ENCODE measurements around the gene LARP4. TPM values are rescaled to one million over a fixed set of nuclear protein-coding genes. Genes with fewer than 3 reads are reported as not detected.

Gene LARP4
- total RNA-seq, 1 donor from 2014 or later: 48.2 TPM

DNA sequence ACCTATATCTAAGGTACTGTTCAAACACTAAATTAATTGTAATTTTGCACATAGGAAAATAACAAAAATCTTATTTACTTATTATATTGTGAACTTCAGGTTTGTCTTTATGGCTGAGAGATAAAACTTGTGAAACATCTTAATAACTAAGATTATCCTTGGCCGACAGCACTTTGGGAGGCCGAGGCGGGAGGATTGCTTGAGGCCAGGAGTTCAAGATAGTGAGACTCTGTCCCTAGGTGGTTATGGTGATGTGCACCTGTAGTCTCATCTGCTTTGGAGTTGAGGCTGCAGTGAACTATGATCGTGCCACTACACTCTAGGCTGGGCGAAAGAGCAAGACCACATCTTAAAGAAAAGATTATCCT lies 126.7 kb downstream of the LARP4 start:
- Mint-ChIP-seq H3K4me1 (ENCODE audit: unreplicated experiment) (peaks cover 18% of the 10 kb centered on the region), H3K4me3 (ENCODE audit: unreplicated experiment) (no peak overlapping the region), H3K27me3 (ENCODE audit: unreplicated experiment) (no peaks in the 10 kb centered on the region), H3K27ac (ENCODE audit: unreplicated experiment) (no peak overlapping the region), H3K36me3 (ENCODE audit: unreplicated experiment) (peaks cover 16% of the 10 kb centered on the region), H3K9me3 (ENCODE audit: unreplicated experiment) (no peaks in the 10 kb centered on the region)
- DNase-seq (ENCODE audit: extremely low spot score, unreplicated experiment): no peak
- TF ChIP-seq, protein P1, sequence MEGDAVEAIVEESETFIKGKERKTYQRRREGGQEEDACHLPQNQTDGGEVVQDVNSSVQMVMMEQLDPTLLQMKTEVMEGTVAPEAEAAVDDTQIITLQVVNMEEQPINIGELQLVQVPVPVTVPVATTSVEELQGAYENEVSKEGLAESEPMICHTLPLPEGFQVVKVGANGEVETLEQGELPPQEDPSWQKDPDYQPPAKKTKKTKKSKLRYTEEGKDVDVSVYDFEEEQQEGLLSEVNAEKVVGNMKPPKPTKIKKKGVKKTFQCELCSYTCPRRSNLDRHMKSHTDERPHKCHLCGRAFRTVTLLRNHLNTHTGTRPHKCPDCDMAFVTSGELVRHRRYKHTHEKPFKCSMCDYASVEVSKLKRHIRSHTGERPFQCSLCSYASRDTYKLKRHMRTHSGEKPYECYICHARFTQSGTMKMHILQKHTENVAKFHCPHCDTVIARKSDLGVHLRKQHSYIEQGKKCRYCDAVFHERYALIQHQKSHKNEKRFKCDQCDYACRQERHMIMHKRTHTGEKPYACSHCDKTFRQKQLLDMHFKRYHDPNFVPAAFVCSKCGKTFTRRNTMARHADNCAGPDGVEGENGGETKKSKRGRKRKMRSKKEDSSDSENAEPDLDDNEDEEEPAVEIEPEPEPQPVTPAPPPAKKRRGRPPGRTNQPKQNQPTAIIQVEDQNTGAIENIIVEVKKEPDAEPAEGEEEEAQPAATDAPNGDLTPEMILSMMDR (IDR thresholded peaks at IDR 0.05): no peak

DNA sequence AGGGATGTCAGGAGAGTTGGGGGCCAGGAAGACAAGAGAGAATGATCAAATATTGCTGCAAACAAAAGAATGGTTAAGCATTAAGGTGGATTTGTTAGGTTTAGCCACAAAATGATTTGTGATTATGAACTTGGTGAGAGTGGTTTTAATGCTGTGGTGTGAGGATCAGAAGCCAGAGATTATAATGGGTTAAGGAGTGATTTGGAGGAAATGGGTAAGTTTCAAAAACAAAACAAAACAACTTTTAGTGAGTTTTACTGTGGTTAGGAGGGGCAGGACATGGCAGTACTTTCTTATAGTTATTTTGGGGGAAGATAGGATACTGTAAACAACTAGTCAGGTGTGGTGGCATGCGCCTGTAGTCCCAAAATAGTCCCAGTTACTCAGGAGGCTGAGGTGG lies 128.1 kb downstream of the LARP4 start:
- no peaks in the 10 kb centered on the region for H3K27me3 Mint-ChIP-seq (ENCODE audit: unreplicated experiment)
- TF ChIP-seq, protein P1 (IDR thresholded peaks at IDR 0.05): no peak
- no peak for DNase-seq (ENCODE audit: extremely low spot score, unreplicated experiment)
- H3K36me3 Mint-ChIP-seq (ENCODE audit: unreplicated experiment): peaks cover 12% of the 10 kb centered on the region
- no peaks in the 10 kb centered on the region for H3K9me3 Mint-ChIP-seq (ENCODE audit: unreplicated experiment)
- H3K27ac Mint-ChIP-seq (ENCODE audit: unreplicated experiment): no peak overlapping the region
- H3K4me3 Mint-ChIP-seq (ENCODE audit: unreplicated experiment): no peak overlapping the region
- H3K4me1 Mint-ChIP-seq (ENCODE audit: unreplicated experiment): peaks cover 19% of the 10 kb centered on the region

DNA sequence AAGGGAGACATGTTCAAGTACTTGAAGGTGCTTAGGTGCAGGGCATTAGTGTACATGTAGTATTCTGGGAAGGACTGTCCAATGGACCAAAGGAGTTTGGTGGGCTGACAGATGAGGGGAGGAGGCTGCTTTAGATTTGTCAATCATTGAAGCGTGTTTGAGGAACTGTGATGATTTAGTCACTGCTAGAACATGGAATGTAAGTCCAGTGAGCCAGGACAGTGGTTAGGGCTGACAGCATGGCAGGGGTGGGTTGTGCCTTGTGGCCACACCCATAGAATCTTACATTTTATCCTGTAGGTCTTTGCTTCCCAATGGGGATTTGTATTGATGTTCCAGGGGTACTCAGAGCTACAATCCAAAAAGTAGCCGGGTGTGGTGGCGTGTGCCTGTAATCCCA lies 128.7 kb downstream of the LARP4 start:
- Mint-ChIP-seq H3K27me3 (ENCODE audit: unreplicated experiment) (no peaks in the 10 kb centered on the region), H3K36me3 (ENCODE audit: unreplicated experiment) (peaks cover 9% of the 10 kb centered on the region), H3K4me1 (ENCODE audit: unreplicated experiment) (peaks cover 23% of the 10 kb centered on the region), H3K9me3 (ENCODE audit: unreplicated experiment) (no peaks in the 10 kb centered on the region), H3K27ac (ENCODE audit: unreplicated experiment) (no peak overlapping the region), H3K4me3 (ENCODE audit: unreplicated experiment) (no peak overlapping the region)
- TF ChIP-seq, protein P1 (IDR thresholded peaks at IDR 0.05): no peak
- no peak for DNase-seq (ENCODE audit: extremely low spot score, unreplicated experiment)

Other genes with a start within 250 kb of the LARP4 start
- gene CERS5, start 233.5 kb upstream of the LARP4 start, total RNA-seq: 72.3 and 78.6 TPM in 2 replicates
- 96.6 and 98.5 TPM in 2 replicates for gene LIMA1, start 117.4 kb upstream of the LARP4 start, total RNA-seq
- not detected in 2 replicates for gene FAM186A, start 4.3 kb upstream of the LARP4 start, total RNA-seq
- 28.9 and 32.1 TPM in 2 replicates for gene DIP2B, start 104.1 kb downstream of the LARP4 start, total RNA-seq